ENCODE data around the gene COL6A5. TPM values are rescaled to one million over a fixed set of nuclear protein-coding genes. Genes with fewer than 3 reads are reported as not detected.
A peak's percentile ranks its signal among the peaks of the same experiment; 100 is the strongest.

COL6A5 gene
- total and polyA plus RNA-seq, 9 of the 15 experiments (the other 6 are each of a cell fraction or from before 2014, with no cell fraction given): 1.5 to 9.7 (median 5.6) TPM

- 0% methylated on average over 1 of the region's 1 CpG for WGBS (ENCODE audit: insufficient coverage, low coverage, missing lambda C conversion rate)
- Histone ChIP-seq H2AFZ (ENCODE audit: low read depth, low read length) (no peak overlapping the region), H3K36me3 (ENCODE audit: control insufficient read depth, insufficient read depth, low read length) (0 out of 3 replicates have a peak, but pooled peaks cover 4% of the 10 kb centered on the region), H3K27ac (ENCODE audit: extremely low read depth, low read depth, low read length) (no peak overlapping the region), H3K9me3 (replicated peaks; ENCODE audit: control insufficient read depth, insufficient read depth, low read depth, low read length) (no peaks in the 10 kb centered on the region), H3K4me3 (no peak overlapping the region), H3K79me2 (ENCODE audit: control insufficient read depth, insufficient read depth, low read length) (no peaks in the 10 kb centered on the region), H4K20me1 (replicated peaks; ENCODE audit: control insufficient read depth, insufficient read depth, low read length) (no peaks in the 10 kb centered on the region), H3K4me1 (replicated peaks in 1 of 2; ENCODE audit: control insufficient read depth in 2 of 2, insufficient read depth in 2 of 2, low read length in 2 of 2) (no peaks in the 10 kb centered on the region; a peak in 2 of 5 replicates), H3K4me2 (ENCODE audit: insufficient read depth, low read length) (no peak overlapping the region), H3K9ac (ENCODE audit: insufficient read depth in 1 of 2, low read depth in 2 of 2, low read length in 2 of 2) (no peak overlapping the region), H3K27me3 (ENCODE audit: control insufficient read depth in 2 of 2, insufficient read depth in 2 of 2, low read length in 2 of 2) (no peaks in the 10 kb centered on the region), H3K9me1 (ENCODE audit: control insufficient read depth, insufficient read depth, low read length) (no peaks in the 10 kb centered on the region)
- intact Hi-C loops (cut with micrococcal nuclease): no loop called here
- in situ Hi-C loops (cut with MboI): no loop called here
- FAIRE-seq: peak; percentile 78
- DNase-seq (ENCODE audit: extremely low read depth in 1 of 4, low spot score in 3 of 4): peak in 2 of 4 experiments; percentile 29 to 50
- BruUV-seq (replicated peaks): no TSS peak
- peak; percentile 73 for ATAC-seq
- CTCF ChIA-PET (ENCODE audit: low intra/inter-chr PET ratio): no interaction called here
- POLR2A ChIA-PET: interaction anchor here (1.1 kb wide), 1 partner anchor 22 kb away, joined by 3 read pairs; no protein-coding TSS in a partner anchor
- no peak for TF ChIP-seq NR1H2 (CRISPR knock-in tag; IDR thresholded peaks at IDR 0.05)
- TF ChIP-seq SMARCC2 (IDR thresholded peaks at IDR 0.05; ENCODE audit: low read depth): no peak
- TF ChIP-seq NONO (IDR thresholded peaks at IDR 0.05; ENCODE audit: low read depth in 2 of 2, low read length in 1 of 2): no peak
- no peak for TF ChIP-seq PHB2 (IDR thresholded peaks at IDR 0.05; ENCODE audit: low read depth)
- TF ChIP-seq ZNF239 (CRISPR knock-in tag; IDR thresholded peaks at IDR 0.05): peak; percentile 50
- TF ChIP-seq ZNF146 (CRISPR knock-in tag; IDR thresholded peaks at IDR 0.05; ENCODE audit: unreplicated experiment): no peak
- TF ChIP-seq ZBTB8A (IDR thresholded peaks at IDR 0.05; ENCODE audit: partially characterized antibody): no peak
- TF ChIP-seq RFX7 (CRISPR knock-in tag; IDR thresholded peaks at IDR 0.05): no peak
- TF ChIP-seq ZHX1 (conservative IDR thresholded peaks at IDR 0.05; ENCODE audit: low read length): no peak
- no peak for TF ChIP-seq IRF9 (tag; IDR thresholded peaks at IDR 0.05)
- TF ChIP-seq CTCFL (IDR thresholded peaks at IDR 0.05; ENCODE audit: borderline replicate concordance, insufficient read depth, low read depth, low read length, poor library complexity, severe bottlenecking): no peak
- peak; percentile 53 for TF ChIP-seq TEAD4 (IDR thresholded peaks at IDR 0.05; ENCODE audit: low read length)
- no peak for TF ChIP-seq TEAD4 (CRISPR knock-in tag; IDR thresholded peaks at IDR 0.05; ENCODE audit: borderline replicate concordance)
- no peak for TF ChIP-seq KDM2B (CRISPR knock-in tag; IDR thresholded peaks at IDR 0.05)
- TF ChIP-seq PHTF2 (CRISPR knock-in tag; IDR thresholded peaks at IDR 0.05): no peak
- no peak for TF ChIP-seq GATAD2A (IDR thresholded peaks at IDR 0.05)
- TF ChIP-seq TCF3 (CRISPR knock-in tag; IDR thresholded peaks at IDR 0.05): peak; percentile 49
- TF ChIP-seq POLR2B (IDR thresholded peaks at IDR 0.05; ENCODE audit: low read depth, partially characterized antibody): no peak
Measured at GRCh38 chr3:130433306-130433705, 87.8 kb downstream of the COL6A5 start.

Measured in K562 (cell line).